Right cardiac atrium (tissue), 5 donors: Measurements from ENCODE around the gene OR51B4. TPM values are rescaled to one million over a fixed set of nuclear protein-coding genes. Genes with fewer than 3 reads are reported as not detected.

Experiments
- ATAC-seq, 2 donors: fragments of 200-7000 bp; cut with Tn5 transposase; one replicate each; pipeline versions ENCODE4 v1.8.0 to v1.9.1; 2020; ENCODE audit warnings: moderate library complexity in 2 of 2, mild to moderate bottlenecking in 1 of 2
- DNase-seq, 3 donors: peaks; one replicate each; pipeline ENCODE4 v3.0.0-alpha.2; 2020
- H3K27ac ChIP-seq: one replicate; pipeline ENCODE4 v1.5.1; 2013; ENCODE audit warnings: mild to moderate bottlenecking, low read length, control low read depth, moderate library complexity
- H3K27me3 ChIP-seq: one replicate; pipeline ENCODE4 v1.6.1; 2013; ENCODE audit not compliant: control insufficient read depth, insufficient read depth
- H3K4me1 ChIP-seq: one replicate; pipeline ENCODE4 v1.6.1; 2013; ENCODE audit warnings: low read length; ENCODE audit not compliant: control insufficient read depth, insufficient read depth
- H3K4me3 ChIP-seq: one replicate; pipeline ENCODE4 v1.5.1; 2013; ENCODE audit warnings: low read length, control low read depth
- H3K9me3 ChIP-seq: one replicate; pipeline ENCODE4 v1.6.1; 2013; ENCODE audit warnings: low read length; ENCODE audit not compliant: control insufficient read depth
- WGBS: extraction: QIAGEN DNeasy Blood & Tissue Kit; methylation state at CpG from one replicate; pipeline ENCODE4 v1.1.7; 2013; 5-methylcytosine and 5-hydroxymethylcytosine counted together
- intact Hi-C, 4 donors: fragments of 100-400 bp; cut with DNase I; formaldehyde crosslinking; loops; one replicate each; pipeline versions ENCODE4 v1.11.0 to v1.14.0; 2022 to 2023
- polyA plus RNA-seq: library from polyadenylated mRNA; stranded (reverse); fragments of 200-250 nt; gene quantifications from one replicate; pipeline ENCODE4 v1.2.3, GENCODE V29; 2013
- total RNA-seq, 4 donors: library from RNA; stranded (reverse); fragmentation: NEBNext Ultra II Directional; extraction: Animal tissue kit (Norgen Biotek cat#: 25700); gene quantifications; one replicate each; pipeline ENCODE4 v1.2.1, GENCODE V29; 2021
- donor health status: healthy with polysubstance abuse.
- donor health status: DM: no; HTN: yes; CAD: no.
- donor health status: DM: no; HTN: no; CAD: no.
- donor health status: DM: no; HTN: yes; CAD: no; lungs with severe emphysema.
- donor health status: DM: yes; HTN: yes; CAD: no.

OR51B4 gene
- total and polyA plus RNA-seq, 5 donors, result not detected

DNA sequence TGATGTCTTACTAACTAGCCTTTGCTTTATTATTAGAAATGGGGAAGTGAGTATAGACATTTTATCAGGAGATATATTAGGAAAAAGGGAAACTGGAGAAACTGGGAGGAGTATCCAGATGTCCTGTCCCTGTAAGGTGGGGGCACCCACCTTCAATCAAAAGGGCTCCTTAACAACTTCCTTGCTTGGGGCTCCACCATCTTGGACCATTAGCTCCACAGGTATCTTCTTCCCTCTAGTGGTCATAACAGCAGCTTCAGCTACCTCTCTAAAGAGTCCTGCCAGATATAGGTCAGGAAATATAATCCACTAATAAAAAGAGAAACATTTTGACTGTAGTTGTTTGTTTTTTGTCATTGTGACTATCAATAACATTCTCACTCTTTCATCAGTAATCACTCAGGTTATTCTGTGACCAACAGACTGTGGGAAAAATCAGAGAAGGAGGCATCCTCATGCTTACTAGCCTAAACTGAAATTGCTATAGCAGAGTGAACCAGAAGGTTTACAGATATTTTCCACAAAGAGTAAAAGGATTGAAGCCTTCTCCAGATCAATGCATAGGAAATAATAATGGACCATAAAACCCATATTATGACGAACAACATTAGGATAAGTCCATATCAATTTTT is 10.4 kb downstream of the OR51B4 start:
- H3K4me1 ChIP-seq, result no peaks in the 10 kb centered on the region
- H3K4me3 ChIP-seq, result no peak overlapping the region
- 82% methylated on average over 1 of the region's 1 CpG for WGBS
- H3K27ac ChIP-seq, result no peak overlapping the region
- H3K27me3 ChIP-seq, result no peaks in the 10 kb centered on the region
- intact Hi-C loops, result no loop called here
- H3K9me3 ChIP-seq, result no peaks in the 10 kb centered on the region
- no peak for DNase-seq
- ATAC-seq, result no peak

DNA sequence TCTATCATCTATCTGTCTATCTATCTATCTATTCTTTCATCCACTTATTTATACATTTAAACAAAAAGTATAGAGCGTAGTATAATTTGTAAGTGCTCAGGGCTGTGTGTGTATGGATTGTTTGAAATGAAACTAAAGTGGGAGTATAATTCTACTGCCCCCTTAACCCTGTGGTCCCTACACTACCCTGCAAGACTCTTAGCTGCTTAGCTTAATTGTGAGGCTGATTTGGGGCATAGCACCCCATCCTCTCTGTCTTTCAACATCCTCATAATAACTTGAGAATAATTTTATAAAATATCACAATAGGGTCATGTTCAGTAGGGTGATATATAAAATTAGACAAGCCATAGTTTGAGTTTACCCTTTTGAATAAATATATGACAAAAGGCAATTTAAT is 11.6 kb downstream of the OR51B4 start:
- Histone ChIP-seq H3K27ac (no peak overlapping the region), H3K9me3 (no peaks in the 10 kb centered on the region), H3K4me3 (no peak overlapping the region), H3K27me3 (no peaks in the 10 kb centered on the region), H3K4me1 (no peaks in the 10 kb centered on the region)
- DNase-seq, result no peak
- WGBS, result 92% methylated on average over 1 of the region's 1 CpG
- intact Hi-C loops, result no loop called here
- ATAC-seq, result no peak

DNA sequence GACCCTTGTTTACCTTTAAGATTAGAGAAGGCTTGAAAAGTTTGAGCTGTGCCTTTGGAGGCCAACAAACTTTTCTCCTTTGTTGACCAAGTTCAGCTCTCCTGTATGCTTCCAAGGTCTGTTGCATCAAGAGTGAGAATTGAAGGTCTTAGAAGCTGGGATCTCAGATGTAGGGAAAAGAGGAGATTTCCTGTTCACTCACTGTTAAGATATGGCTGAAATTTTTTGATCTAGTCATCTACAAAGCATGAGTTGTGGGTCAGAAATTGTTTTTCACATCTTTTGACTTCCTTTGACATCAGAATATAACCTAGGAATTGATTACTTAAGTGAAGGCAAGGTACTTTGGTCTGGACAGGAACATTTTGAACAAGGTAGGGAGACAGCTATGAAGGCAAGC is 12.1 kb downstream of the OR51B4 start:
- Histone ChIP-seq H3K27ac (no peak overlapping the region), H3K4me1 (no peaks in the 10 kb centered on the region), H3K9me3 (no peaks in the 10 kb centered on the region), H3K27me3 (no peaks in the 10 kb centered on the region), H3K4me3 (no peak overlapping the region)
- ATAC-seq, result no peak
- DNase-seq, result no peak
- intact Hi-C loops, result no loop called here

DNA sequence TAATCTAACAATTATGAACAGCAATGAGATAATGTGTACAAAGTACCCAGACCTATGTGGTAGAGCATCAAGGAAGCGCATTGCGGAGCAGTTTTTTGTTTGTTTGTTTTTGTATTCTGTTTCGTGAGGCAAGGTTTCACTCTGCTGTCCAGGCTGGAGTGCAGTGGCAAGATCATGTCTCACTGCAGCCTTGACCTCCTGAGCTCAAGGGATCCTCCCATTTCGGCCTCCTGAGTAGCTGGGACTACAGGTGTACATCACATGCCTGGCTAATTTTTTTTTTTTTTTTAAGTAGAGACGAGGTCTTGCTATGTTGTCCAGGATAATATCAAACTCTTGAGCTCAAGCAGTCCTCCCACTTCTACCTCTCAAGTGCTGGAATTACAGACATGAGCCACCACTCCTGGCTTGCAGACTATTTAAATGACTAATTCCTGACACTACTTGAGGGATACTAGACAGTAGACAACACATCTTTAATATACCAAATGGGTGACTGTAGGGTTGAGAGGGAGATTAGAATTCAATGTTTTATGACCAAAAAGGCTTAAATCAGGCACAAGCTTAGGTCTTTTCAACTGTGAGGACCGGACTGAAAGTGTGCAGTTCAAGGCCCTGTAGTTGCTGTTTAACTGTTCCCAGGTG is 12.7 kb downstream of the OR51B4 start:
- Histone ChIP-seq H3K27ac (no peak overlapping the region), H3K27me3 (no peaks in the 10 kb centered on the region), H3K9me3 (no peaks in the 10 kb centered on the region), H3K4me3 (no peak overlapping the region), H3K4me1 (no peaks in the 10 kb centered on the region)
- 84% methylated on average over 6 of the region's 6 CpGs for WGBS
- intact Hi-C loops, result no loop called here
- ATAC-seq (no peak), DNase-seq (no peak)

DNA sequence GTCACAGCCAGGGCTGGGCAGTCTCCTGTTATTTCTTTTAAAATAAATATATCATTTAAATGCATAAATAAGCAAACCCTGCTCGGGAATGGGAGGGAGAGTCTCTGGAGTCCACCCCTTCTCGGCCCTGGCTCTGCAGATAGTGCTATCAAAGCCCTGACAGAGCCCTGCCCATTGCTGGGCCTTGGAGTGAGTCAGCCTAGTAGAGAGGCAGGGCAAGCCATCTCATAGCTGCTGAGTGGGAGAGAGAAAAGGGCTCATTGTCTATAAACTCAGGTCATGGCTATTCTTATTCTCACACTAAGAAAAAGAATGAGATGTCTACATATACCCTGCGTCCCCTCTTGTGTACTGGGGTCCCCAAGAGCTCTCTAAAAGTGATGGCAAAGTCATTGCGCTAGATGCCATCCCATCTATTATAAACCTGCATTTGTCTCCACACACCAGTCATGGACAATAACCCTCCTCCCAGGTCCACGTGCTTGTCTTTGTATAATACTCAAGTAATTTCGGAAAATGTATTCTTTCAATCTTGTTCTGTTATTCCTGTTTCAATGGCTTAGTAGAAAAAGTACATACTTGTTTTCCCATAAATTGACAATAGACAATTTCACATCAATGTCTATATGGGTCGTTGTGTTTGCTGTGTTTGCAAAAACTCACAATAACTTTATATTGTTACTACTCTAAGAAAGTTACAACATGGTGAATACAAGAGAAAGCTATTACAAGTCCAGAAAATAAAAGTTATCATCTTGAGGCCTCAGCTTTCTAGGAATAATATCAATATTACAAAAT is 13.4 kb downstream of the OR51B4 start:
- H3K9me3 ChIP-seq, result no peaks in the 10 kb centered on the region
- 66% methylated on average over 7 of the region's 7 CpGs for WGBS
- no peaks in the 10 kb centered on the region for H3K4me1 ChIP-seq
- DNase-seq (no peak), ATAC-seq (no peak)
- H3K4me3 ChIP-seq, result no peak overlapping the region
- H3K27me3 ChIP-seq, result no peaks in the 10 kb centered on the region
- intact Hi-C loops, result no loop called here
- H3K27ac ChIP-seq, result no peak overlapping the region

DNA sequence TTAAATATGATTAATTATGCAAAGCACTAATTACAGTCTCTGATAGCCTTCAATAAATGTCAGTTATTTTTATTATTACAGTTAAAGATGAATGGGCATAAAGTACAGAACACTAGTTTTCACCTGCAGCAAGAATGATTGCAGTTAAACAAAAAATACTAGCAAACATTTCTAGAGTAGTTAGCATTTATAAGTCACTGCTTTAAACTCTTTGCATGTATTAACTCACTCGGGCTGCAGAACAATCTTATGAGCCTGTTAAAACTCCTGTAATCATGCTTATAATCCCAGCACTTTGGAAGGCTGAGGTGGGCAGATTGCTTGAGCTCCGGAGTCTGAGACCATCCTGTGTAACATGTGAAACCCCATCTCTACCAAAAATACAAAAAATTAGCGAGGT is 14.8 kb downstream of the OR51B4 start:
- ATAC-seq, result no peak
- no peak for DNase-seq
- no peaks in the 10 kb centered on the region for H3K4me1 ChIP-seq
- 79% methylated on average over 3 of the region's 3 CpGs for WGBS
- no peak overlapping the region for H3K4me3 ChIP-seq
- no peak overlapping the region for H3K27ac ChIP-seq
- no peaks in the 10 kb centered on the region for H3K9me3 ChIP-seq
- intact Hi-C loops, result no loop called here
- no peaks in the 10 kb centered on the region for H3K27me3 ChIP-seq

DNA sequence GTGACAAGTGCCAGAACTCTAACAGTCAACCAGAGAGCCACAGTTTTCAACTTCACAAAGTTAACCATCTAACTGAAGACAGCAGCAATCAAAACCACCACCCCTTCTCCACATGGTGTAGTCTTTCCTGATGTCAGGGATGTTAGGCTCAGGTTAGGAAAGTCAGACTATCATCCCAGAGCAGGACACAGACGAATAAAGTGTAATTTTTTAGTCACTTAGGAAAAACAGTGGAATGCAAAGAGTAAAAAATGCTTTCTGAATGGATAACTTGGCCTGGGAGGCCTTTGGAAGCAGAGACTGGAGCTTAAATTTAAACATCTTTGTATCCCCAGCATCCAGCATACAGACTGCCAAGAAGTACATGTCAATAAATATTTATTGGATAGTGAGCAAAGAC is 15.4 kb downstream of the OR51B4 start:
- WGBS, result 36% methylated on average over 1 of the region's 1 CpG
- no peaks in the 10 kb centered on the region for H3K4me1 ChIP-seq
- H3K4me3 ChIP-seq, result no peak overlapping the region
- intact Hi-C loops, result no loop called here
- H3K27me3 ChIP-seq, result no peaks in the 10 kb centered on the region
- no peak overlapping the region for H3K27ac ChIP-seq
- DNase-seq (no peak), ATAC-seq (no peak)
- H3K9me3 ChIP-seq, result no peaks in the 10 kb centered on the region

DNA sequence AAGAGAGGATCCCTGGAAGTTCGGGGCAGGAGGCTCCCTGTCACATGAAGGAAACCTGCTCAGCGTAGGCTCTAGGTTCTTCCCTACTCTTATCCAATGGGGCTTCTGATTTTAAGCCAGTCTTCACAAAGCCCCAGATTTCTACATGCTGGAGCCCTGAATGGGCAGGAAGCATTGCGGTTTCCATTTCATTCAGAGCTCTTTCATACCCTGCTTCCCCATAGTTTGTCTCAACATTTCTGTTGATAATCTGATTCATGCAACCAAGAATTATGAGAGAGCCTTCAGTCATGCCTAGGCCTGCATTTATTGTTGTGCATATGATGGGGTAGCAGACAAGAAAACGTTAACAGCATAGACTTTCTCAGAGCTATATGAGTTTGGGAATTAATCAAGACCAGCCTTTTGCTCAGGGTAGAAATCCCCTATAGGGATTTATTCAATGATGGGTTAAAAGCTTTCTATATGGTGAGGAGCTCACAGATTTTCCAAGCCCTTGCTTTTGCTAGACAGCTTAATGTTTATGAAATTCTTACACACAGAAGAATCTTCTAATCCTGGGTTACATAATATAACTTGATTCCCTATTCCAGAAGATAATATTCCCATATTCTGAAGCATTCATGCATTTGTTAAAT is 15.9 kb downstream of the OR51B4 start:
- intact Hi-C loops, result no loop called here
- Histone ChIP-seq H3K4me1 (no peaks in the 10 kb centered on the region), H3K27ac (no peak overlapping the region), H3K9me3 (no peaks in the 10 kb centered on the region), H3K4me3 (no peak overlapping the region), H3K27me3 (no peaks in the 10 kb centered on the region)
- DNase-seq, result no peak
- 81% methylated on average over 4 of the region's 4 CpGs for WGBS
- ATAC-seq, result no peak

DNA sequence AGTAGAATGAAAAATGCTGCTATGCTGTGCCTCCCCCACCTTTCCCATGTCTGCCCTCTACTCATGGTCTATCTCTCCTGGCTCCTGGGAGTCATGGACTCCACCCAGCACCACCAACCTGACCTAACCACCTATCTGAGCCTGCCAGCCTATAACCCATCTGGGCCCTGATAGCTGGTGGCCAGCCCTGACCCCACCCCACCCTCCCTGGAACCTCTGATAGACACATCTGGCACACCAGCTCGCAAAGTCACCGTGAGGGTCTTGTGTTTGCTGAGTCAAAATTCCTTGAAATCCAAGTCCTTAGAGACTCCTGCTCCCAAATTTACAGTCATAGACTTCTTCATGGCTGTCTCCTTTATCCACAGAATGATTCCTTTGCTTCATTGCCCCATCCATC is 17.1 kb downstream of the OR51B4 start:
- 87% methylated on average over 2 of the region's 2 CpGs for WGBS
- no peak for ATAC-seq
- intact Hi-C loops, result no loop called here
- Histone ChIP-seq H3K9me3 (no peaks in the 10 kb centered on the region), H3K4me1 (no peaks in the 10 kb centered on the region), H3K27me3 (no peaks in the 10 kb centered on the region), H3K4me3 (no peak overlapping the region), H3K27ac (no peak overlapping the region)
- no peak for DNase-seq

DNA sequence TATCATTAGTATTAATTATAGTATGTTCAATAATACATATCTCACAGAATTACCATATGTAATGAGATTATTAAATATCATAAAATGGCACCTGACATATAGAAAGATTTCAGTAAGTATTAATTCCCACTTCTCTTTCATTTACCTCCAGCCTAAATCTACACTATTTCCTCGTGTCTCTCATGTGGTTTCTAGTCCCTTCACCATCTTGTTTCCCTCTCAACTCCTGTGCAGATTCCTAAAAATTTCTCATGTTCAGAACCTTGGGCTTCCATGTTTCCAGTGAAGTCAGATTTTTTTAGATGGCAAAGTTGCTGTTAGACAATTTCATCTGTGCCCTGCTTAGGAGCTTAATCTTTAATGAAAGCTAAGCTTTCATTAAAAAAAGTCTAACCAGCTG is 17.9 kb downstream of the OR51B4 start:
- Histone ChIP-seq H3K4me1 (no peaks in the 10 kb centered on the region), H3K27me3 (no peaks in the 10 kb centered on the region), H3K27ac (no peak overlapping the region), H3K9me3 (no peaks in the 10 kb centered on the region), H3K4me3 (no peak overlapping the region)
- 68% methylated on average over 1 of the region's 1 CpG for WGBS
- intact Hi-C loops, result no loop called here
- ATAC-seq, result no peak
- no peak for DNase-seq

DNA sequence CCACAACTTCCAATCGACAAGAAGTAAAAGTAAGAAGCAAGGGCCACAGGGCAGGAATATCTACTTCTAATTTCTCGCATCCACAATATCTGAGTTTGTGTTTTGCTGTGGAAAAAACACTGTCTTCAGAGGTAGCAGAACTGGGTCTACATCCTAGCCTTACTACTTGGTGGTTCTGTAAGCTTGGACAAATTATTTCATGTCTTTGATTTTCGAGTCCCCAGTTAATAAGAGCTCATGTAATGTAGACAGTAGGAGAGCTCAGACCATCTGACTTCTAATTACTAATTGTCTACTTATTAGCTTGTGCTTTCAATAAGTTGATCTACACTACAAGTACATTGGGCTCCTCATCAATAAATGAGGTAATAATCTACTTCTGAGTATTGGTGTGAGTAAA is 18.7 kb downstream of the OR51B4 start:
- no peak for ATAC-seq
- DNase-seq, result no peak
- whole genome bisulfite sequencing, result 74% methylated on average over 3 of the region's 3 CpGs

More for the DNA sequence above, 18.7 kb downstream of the OR51B4 start:
- intact Hi-C loops, result no loop called here
- Histone ChIP-seq H3K4me1 (no peaks in the 10 kb centered on the region), H3K27ac (no peak overlapping the region), H3K9me3 (no peaks in the 10 kb centered on the region), H3K27me3 (no peaks in the 10 kb centered on the region), H3K4me3 (no peak overlapping the region)
